Neuronal stem cell (in vitro differentiated cells): ENCODE data around the gene CRLF1.
A peak's percentile ranks its signal among the peaks of the same experiment; 100 is the strongest.

Experiments
- DNase-seq: peaks from one replicate; pipeline ENCODE4 v3.0.0-alpha.2; 2013; ENCODE audit warnings: low spot score
- H2AFZ ChIP-seq: one replicate; pipeline ENCODE4 v1.6.1; 2013; ENCODE audit warnings: mild to moderate bottlenecking, low read length, inconsistent platforms
- H2AK5ac ChIP-seq: 2 replicates; pipeline ENCODE4 v1.6.1; 2013; ENCODE audit warnings: low read depth, mild to moderate bottlenecking, inconsistent platforms, low read length, moderate library complexity, mixed read lengths
- H2BK120ac ChIP-seq: 2 replicates; pipeline ENCODE4 v1.6.1; 2013; ENCODE audit warnings: low read depth, mild to moderate bottlenecking, inconsistent platforms, low read length, moderate library complexity, mixed read lengths
- H2BK12ac ChIP-seq: one replicate; pipeline ENCODE4 v1.6.1; 2013; ENCODE audit warnings: low read length, inconsistent platforms
- H2BK15ac ChIP-seq: 2 replicates; pipeline ENCODE4 v1.6.1; 2013; ENCODE audit warnings: mild to moderate bottlenecking, low read length, inconsistent platforms, mixed read lengths
- H2BK5ac ChIP-seq: one replicate; pipeline ENCODE4 v1.6.1; 2013; ENCODE audit warnings: inconsistent platforms, mild to moderate bottlenecking, low read length, moderate library complexity
- H3K14ac ChIP-seq: one replicate; pipeline ENCODE4 v1.6.1; 2013; ENCODE audit warnings: low read length, inconsistent platforms
- H3K18ac ChIP-seq: 2 replicates; pipeline ENCODE4 v1.6.1; 2013; ENCODE audit warnings: low read length, inconsistent platforms
- H3K23ac ChIP-seq: 2 replicates; pipeline ENCODE4 v1.6.1; 2013; ENCODE audit warnings: low read depth, mild to moderate bottlenecking, mixed read lengths, low read length, inconsistent platforms; ENCODE audit not compliant: poor library complexity
- H3K27ac ChIP-seq: replicated peaks from 3 replicates; pipeline ENCODE4 v1.5.1; 2013; ENCODE audit warnings: low read length, inconsistent platforms
- H3K27me3 ChIP-seq, 3 experiments: 2 replicates each; pipeline ENCODE4 v1.6.1; 2013; ENCODE audit warnings: low read length in 3 of 3, mild to moderate bottlenecking in 2 of 3, inconsistent platforms in 1 of 3, low read depth in 1 of 3, mixed read lengths in 1 of 3, moderate library complexity in 1 of 3; ENCODE audit not compliant: control insufficient read depth in 3 of 3, insufficient read depth in 3 of 3
- H3K36me3 ChIP-seq, 2 donors: replicated peaks in 1 of 2; 2 replicates each; pipeline ENCODE4 v1.6.1; 2013; ENCODE audit warnings: low read length in 2 of 2; ENCODE audit not compliant: control insufficient read depth in 2 of 2, insufficient read depth in 2 of 2
- H3K4ac ChIP-seq: 2 replicates; pipeline ENCODE4 v1.6.1; 2013; ENCODE audit warnings: inconsistent platforms, mild to moderate bottlenecking, low read length, moderate library complexity
- H3K4me1 ChIP-seq, 2 donors: 1 replicate in 1 of 2; 2 replicates in 1 of 2; pipeline ENCODE4 v1.6.1; 2013; ENCODE audit warnings: low read length in 2 of 2, low read depth in 1 of 2; ENCODE audit not compliant: control insufficient read depth in 2 of 2, insufficient read depth in 1 of 2
- H3K4me2 ChIP-seq: one replicate; pipeline ENCODE4 v1.6.1; 2013; ENCODE audit warnings: mild to moderate bottlenecking, low read length, inconsistent platforms; ENCODE audit not compliant: insufficient read depth, poor library complexity, severe bottlenecking
- H3K4me3 ChIP-seq, 2 donors: 2 replicates each; pipeline ENCODE4 v1.5.1; 2013; ENCODE audit warnings: low read length in 2 of 2, mild to moderate bottlenecking in 2 of 2, inconsistent platforms in 1 of 2, moderate library complexity in 1 of 2
- H3K79me1 ChIP-seq: one replicate; pipeline ENCODE4 v1.6.1; 2013; ENCODE audit warnings: low read depth, mild to moderate bottlenecking, inconsistent platforms, low read length, moderate library complexity
- H3K9ac ChIP-seq: one replicate; pipeline ENCODE4 v1.6.1; 2013; ENCODE audit warnings: mild to moderate bottlenecking, low read depth, low read length, inconsistent platforms; ENCODE audit not compliant: poor library complexity
- H3K9me3 ChIP-seq, 2 donors: replicated peaks in 1 of 2; 2 replicates each; pipeline versions ENCODE3 to v1.6.1; 2013; ENCODE audit warnings: low read length in 2 of 2, mild to moderate bottlenecking in 2 of 2, inconsistent platforms in 1 of 2, low read depth in 1 of 2, mixed read lengths in 1 of 2, moderate library complexity in 1 of 2; ENCODE audit not compliant: control insufficient read depth in 2 of 2, insufficient read depth in 1 of 2
- H4K8ac ChIP-seq: one replicate; pipeline ENCODE4 v1.6.1; 2013; ENCODE audit warnings: low read depth, mild to moderate bottlenecking, inconsistent platforms, low read length, moderate library complexity
- H4K91ac ChIP-seq: one replicate; pipeline ENCODE4 v1.6.1; 2013; ENCODE audit warnings: low read length, low read depth, mild to moderate bottlenecking, inconsistent platforms; ENCODE audit not compliant: poor library complexity
- WGBS, 2 donors: extraction: QIAGEN DNeasy Blood & Tissue Kit; methylation state at CpG; one replicate each; pipeline ENCODE4 v1.1.7; 2013; ENCODE audit warnings: missing lambda C conversion rate in 2 of 2, mixed read lengths in 1 of 2; ENCODE audit not compliant: insufficient read length in 2 of 2, insufficient replicate concordance in 1 of 2; ENCODE audit errors: extremely low coverage in 2 of 2; 5-methylcytosine and 5-hydroxymethylcytosine counted together

Gene CRLF1

GRCh38 chr19:18629166-18630088 lies 22.8 kb upstream of the CRLF1 start:
- H3K4me2 ChIP-seq = no peak overlapping the region
- H3K27me3 ChIP-seq = peaks cover 0 to 6% (median 0%) of the 10 kb centered on the region in 3 experiments
- DNase-seq = no peak
- peak overlapping the region; percentile 58 for H2BK12ac ChIP-seq
- no peaks in the 10 kb centered on the region for H3K36me3 ChIP-seq
- H3K27ac ChIP-seq = no peak overlapping the region
- peak overlapping the region; percentile 64 for H3K14ac ChIP-seq
- no peaks in the 10 kb centered on the region for H3K79me1 ChIP-seq
- H3K23ac ChIP-seq = no peak overlapping the region
- H2BK120ac ChIP-seq = no peak overlapping the region
- H2AK5ac ChIP-seq = peak overlapping the region; percentile 86
- WGBS, 2 donors = no CpG with 5 or more reads among the region's 15 CpGs
- H3K4me3 ChIP-seq = peak overlapping the region in 1 of 2 donors; percentile 11
- no peak overlapping the region for H3K9ac ChIP-seq
- H2AFZ ChIP-seq = no peak overlapping the region
- peak overlapping the region; percentile 58 for H2BK15ac ChIP-seq
- H4K8ac ChIP-seq = no peak overlapping the region
- no peak overlapping the region for H4K91ac ChIP-seq
- no peaks in the 10 kb centered on the region for H3K9me3 ChIP-seq
- H3K4me1 ChIP-seq = peaks cover 8 to 10% of the 10 kb centered on the region in 2 donors
- H3K4ac ChIP-seq = no peak overlapping the region
- peak overlapping the region; percentile 60 for H2BK5ac ChIP-seq
- H3K18ac ChIP-seq = peak overlapping the region; percentile 57

- Histone ChIP-seq H2BK5ac (no peak overlapping the region), H3K4ac (no peak overlapping the region), H2BK120ac (no peak overlapping the region), H3K36me3 (no peaks in the 10 kb centered on the region), H3K9ac (no peak overlapping the region), H3K79me1 (no peaks in the 10 kb centered on the region), H3K27me3 (no peaks in the 10 kb centered on the region), H2BK12ac (no peak overlapping the region), H3K9me3 (no peaks in the 10 kb centered on the region), H2AFZ (no peak overlapping the region), H3K18ac (no peak overlapping the region), H3K4me2 (no peak overlapping the region), H3K27ac (no peak overlapping the region), H3K14ac (no peak overlapping the region), H2BK15ac (no peak overlapping the region), H4K8ac (no peak overlapping the region), H3K23ac (no peak overlapping the region), H3K4me3 (no peak overlapping the region), H2AK5ac (no peak overlapping the region), H4K91ac (no peak overlapping the region), H3K4me1 (peaks cover 8 to 9% of the 10 kb centered on the region in 2 donors)
- DNase-seq = no peak
- WGBS, 2 donors = no CpG with 5 or more reads among the region's 2 CpGs
Measured at GRCh38 chr19:18626906-18627305, 20.3 kb upstream of the CRLF1 start.

DNA sequence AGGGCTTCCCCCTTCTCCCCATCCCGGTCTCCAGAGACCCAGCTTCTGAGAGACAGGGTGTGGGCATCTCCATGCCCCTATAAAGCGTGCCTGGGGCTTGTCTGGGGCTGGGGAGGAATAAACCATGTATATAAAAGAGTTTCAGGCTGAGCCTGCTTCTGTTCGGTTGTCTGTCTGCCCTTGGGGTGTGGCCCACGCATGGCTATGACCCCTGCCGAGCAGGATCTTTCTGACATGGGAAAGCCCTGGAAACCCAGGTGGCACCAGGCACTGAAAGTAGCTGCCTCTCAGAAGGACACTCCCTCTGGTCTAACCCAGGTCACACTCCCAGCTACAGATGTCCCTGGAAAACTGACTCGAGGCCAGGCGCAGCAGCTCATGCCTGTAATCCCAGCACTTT lies 14.3 kb upstream of the CRLF1 start:
- no peaks in the 10 kb centered on the region for H3K4me1 ChIP-seq
- H2BK15ac ChIP-seq = no peak overlapping the region
- H3K9me3 ChIP-seq = peaks cover 0 to 10% of the 10 kb centered on the region in 2 donors
- no CpG with 5 or more reads among the region's 7 CpGs for WGBS, 2 donors
- no peaks in the 10 kb centered on the region for H3K36me3 ChIP-seq
- no peak for DNase-seq
- no peak overlapping the region for H3K23ac ChIP-seq
- no peak overlapping the region for H3K4me2 ChIP-seq
- H2BK120ac ChIP-seq = no peak overlapping the region
- no peak overlapping the region for H3K9ac ChIP-seq
- no peak overlapping the region for H2BK5ac ChIP-seq
- peaks cover 0 to 2% (median 0%) of the 10 kb centered on the region in 3 experiments for H3K27me3 ChIP-seq
- H3K4me3 ChIP-seq = no peak overlapping the region
- no peak overlapping the region for H2BK12ac ChIP-seq
- no peak overlapping the region for H4K8ac ChIP-seq
- no peak overlapping the region for H3K4ac ChIP-seq
- H2AK5ac ChIP-seq = no peak overlapping the region
- H3K27ac ChIP-seq = no peak overlapping the region
- H3K79me1 ChIP-seq = no peaks in the 10 kb centered on the region
- no peak overlapping the region for H2AFZ ChIP-seq
- H4K91ac ChIP-seq = no peak overlapping the region
- H3K14ac ChIP-seq = no peak overlapping the region
- H3K18ac ChIP-seq = no peak overlapping the region

- H3K9me3 ChIP-seq = peaks cover 0 to 10% of the 10 kb centered on the region in 2 donors
- no peak overlapping the region for H2BK120ac ChIP-seq
- DNase-seq = no peak
- H4K8ac ChIP-seq = no peak overlapping the region
- no peak overlapping the region for H3K9ac ChIP-seq
- H3K4me1 ChIP-seq = no peaks in the 10 kb centered on the region
- H4K91ac ChIP-seq = no peak overlapping the region
- no peak overlapping the region for H2BK12ac ChIP-seq
- no peak overlapping the region for H2BK15ac ChIP-seq
- H2BK5ac ChIP-seq = no peak overlapping the region
- H3K18ac ChIP-seq = peak overlapping the region; percentile 8
- H3K4me3 ChIP-seq = no peak overlapping the region
- no peak overlapping the region for H2AFZ ChIP-seq
- no peaks in the 10 kb centered on the region for H3K36me3 ChIP-seq
- peaks cover 0 to 3% (median 0%) of the 10 kb centered on the region in 3 experiments for H3K27me3 ChIP-seq
- no peak overlapping the region for H3K4me2 ChIP-seq
- no peak overlapping the region for H3K23ac ChIP-seq
- no peak overlapping the region for H3K27ac ChIP-seq
- WGBS, 2 donors = no CpG with 5 or more reads among the region's 10 CpGs
- H2AK5ac ChIP-seq = peak overlapping the region; percentile 70
- H3K79me1 ChIP-seq = no peaks in the 10 kb centered on the region
- H3K14ac ChIP-seq = peak overlapping the region; percentile 71
- H3K4ac ChIP-seq = no peak overlapping the region
Measured at GRCh38 chr19:18620311-18620710, 13.7 kb upstream of the CRLF1 start.
